GM23248 (cell line): ENCODE results near the gene AP1S3. TPM values are rescaled to one million over a fixed set of nuclear protein-coding genes. Genes with fewer than 3 reads are reported as not detected.

ENCODE experiments used
- DNase-seq: peaks from one replicate; pipeline ENCODE4 v3.0.0-alpha.2; 2015
- H2AFZ ChIP-seq: fragments of 200-600 bp; sonication (generic); 2 replicates; pipeline ENCODE4 v1.6.1; 2016; ENCODE audit warnings: antibody characterized with exemption
- H3F3A ChIP-seq: fragments of 200-600 bp; sonication (generic); 2 replicates; pipeline ENCODE4 v1.6.1; 2016; ENCODE audit warnings: mild to moderate bottlenecking, antibody characterized with exemption, mixed run types; ENCODE audit not compliant: insufficient read depth
- H3K27ac ChIP-seq: fragments of 200-600 bp; sonication (generic); 2 replicates; pipeline ENCODE4 v1.5.1; 2016; ENCODE audit warnings: mild to moderate bottlenecking
- H3K27me3 ChIP-seq: fragments of 200-600 bp; sonication (generic); replicated peaks from 2 replicates; pipeline ENCODE4 v1.6.1; 2016; ENCODE audit warnings: mild to moderate bottlenecking; ENCODE audit not compliant: insufficient read depth
- H3K36me3 ChIP-seq: fragments of 200-600 bp; sonication (generic); 2 replicates; pipeline ENCODE4 v1.6.1; 2016; ENCODE audit warnings: low read depth, mild to moderate bottlenecking
- H3K4me1 ChIP-seq: fragments of 200-600 bp; sonication (generic); 2 replicates; pipeline ENCODE4 v1.6.1; 2016; ENCODE audit warnings: mild to moderate bottlenecking; ENCODE audit not compliant: insufficient read depth
- H3K4me2 ChIP-seq: fragments of 200-600 bp; sonication (generic); one replicate; pipeline ENCODE4 v1.6.1; 2016; ENCODE audit warnings: mild to moderate bottlenecking; ENCODE audit not compliant: unreplicated experiment
- H3K4me3 ChIP-seq: fragments of 200-600 bp; sonication (generic); 2 replicates; pipeline ENCODE4 v1.5.1; 2016; ENCODE audit warnings: mild to moderate bottlenecking
- H3K79me2 ChIP-seq: fragments of 200-600 bp; sonication (generic); 2 replicates; pipeline ENCODE4 v1.6.1; 2016; ENCODE audit warnings: mild to moderate bottlenecking; ENCODE audit not compliant: insufficient read depth
- H3K9ac ChIP-seq: fragments of 200-600 bp; sonication (generic); 2 replicates; pipeline ENCODE4 v1.6.1; 2016; ENCODE audit warnings: mild to moderate bottlenecking
- H3K9me2 ChIP-seq: fragments of 200-600 bp; sonication (generic); 2 replicates; pipeline ENCODE4 v1.6.1; 2016; ENCODE audit warnings: mixed run types, mild to moderate bottlenecking, moderate library complexity; ENCODE audit not compliant: insufficient read depth
- H3K9me3 ChIP-seq: fragments of 200-600 bp; sonication (generic); one replicate; pipeline ENCODE4 v1.6.1; 2017; ENCODE audit warnings: low read depth
- H4K20me1 ChIP-seq: fragments of 200-600 bp; sonication (generic); 2 replicates; pipeline ENCODE4 v1.6.0; 2016; ENCODE audit not compliant: insufficient read depth
- EZH2 ChIP-seq: fragments of 200-600 bp; sonication (generic); IDR thresholded peaks from 2 replicates; pipeline ENCODE4 v1.6.1; 2018; ENCODE audit warnings: antibody characterized with exemption, mild to moderate bottlenecking; ENCODE audit not compliant: insufficient read depth, poor library complexity, severe bottlenecking
- EZH2phosphoT487 ChIP-seq: fragments of 200-600 bp; sonication (generic); IDR thresholded peaks from 2 replicates; pipeline ENCODE4 v1.6.1; 2018; ENCODE audit warnings: antibody characterized with exemption, moderate library complexity, mild to moderate bottlenecking, low read depth; ENCODE audit not compliant: insufficient read depth
- WGBS, 2 experiments: methylation state at CpG; one replicate each; pipeline ENCODE4 v1.1.6; 2015 to 2017; ENCODE audit warnings: low lambda C conversion rate in 2 of 2, low coverage in 1 of 2; ENCODE audit errors: missing lambda C conversion rate in 2 of 2; 5-methylcytosine and 5-hydroxymethylcytosine counted together
- in situ Hi-C: fragments of 300-500 bp; cut with MboI; formaldehyde crosslinking; loops from 2 replicates; pipeline ENCODE4 v1.15.0; 2020
- polyA plus RNA-seq: library from polyadenylated mRNA; unstranded; fragments of >200 nt; fragmentation: Nextera tagmentation; extraction: Ambion mirVana; gene quantifications from 2 replicates; pipeline ENCODE4 v1.2.1, GENCODE V29; 2016
- total RNA-seq: library from RNA; depleted of rRNA; stranded (reverse); fragments of >200 nt; shearing (Covaris generic); gene quantifications from 2 replicates; pipeline ENCODE4 v1.2.3, GENCODE V29; 2014

AP1S3 gene
- total and polyA plus RNA-seq, 2 experiments from 2014 or later: 0.43 to 2.0 TPM

- no peaks in the 10 kb centered on the region for H3F3A ChIP-seq
- no peak for DNase-seq
- H3K79me2 ChIP-seq: no peaks in the 10 kb centered on the region
- 93 to 96% methylated on average over 8 of the region's 8 CpGs for WGBS, 2 experiments
- H2AFZ ChIP-seq: no peak overlapping the region
- no peak overlapping the region for H3K9ac ChIP-seq
- H3K9me3 ChIP-seq: no peaks in the 10 kb centered on the region
- H3K4me1 ChIP-seq: peaks cover 8% of the 10 kb centered on the region; the same call in 1 of the 2 replicates
- H3K9me2 ChIP-seq: no peaks in the 10 kb centered on the region
- H3K27me3 ChIP-seq: no peaks in the 10 kb centered on the region
- no peak overlapping the region for H3K4me3 ChIP-seq
- no peak overlapping the region for H3K27ac ChIP-seq
- TF ChIP-seq EZH2: no peak
- no peak for TF ChIP-seq EZH2phosphoT487
- in situ Hi-C loops: no loop called here
- H3K36me3 ChIP-seq: no peaks in the 10 kb centered on the region
- no peaks in the 10 kb centered on the region for H4K20me1 ChIP-seq
- no peak overlapping the region for H3K4me2 ChIP-seq
Observed at GRCh38 chr2:223824301-223824700, 13.1 kb downstream of the AP1S3 start.

GRCh38 chr2:223822818-223823217, 14.6 kb downstream of the AP1S3 start:
- DNase-seq: no peak
- Histone ChIP-seq H3K4me1 (peaks cover 8% of the 10 kb centered on the region; the same call in 1 of the 2 replicates), H3K4me2 (no peak overlapping the region), H3F3A (no peaks in the 10 kb centered on the region), H3K9me3 (no peaks in the 10 kb centered on the region), H3K79me2 (no peaks in the 10 kb centered on the region), H2AFZ (no peak overlapping the region), H3K9me2 (no peaks in the 10 kb centered on the region), H3K9ac (no peak overlapping the region), H3K4me3 (no peak overlapping the region), H3K27me3 (no peaks in the 10 kb centered on the region), H3K36me3 (no peaks in the 10 kb centered on the region), H4K20me1 (no peaks in the 10 kb centered on the region), H3K27ac (no peak overlapping the region)
- in situ Hi-C loops: no loop called here
- TF ChIP-seq EZH2phosphoT487 (no peak), EZH2 (no peak)

GRCh38 chr2:223820549-223820948, 16.8 kb downstream of the AP1S3 start:
- Histone ChIP-seq H3K4me2 (no peak overlapping the region), H3F3A (no peaks in the 10 kb centered on the region), H3K4me3 (no peak overlapping the region), H4K20me1 (no peaks in the 10 kb centered on the region), H2AFZ (no peak overlapping the region), H3K27me3 (no peaks in the 10 kb centered on the region), H3K9ac (no peak overlapping the region), H3K79me2 (no peaks in the 10 kb centered on the region), H3K27ac (no peak overlapping the region), H3K36me3 (no peaks in the 10 kb centered on the region), H3K4me1 (peaks cover 7% of the 10 kb centered on the region), H3K9me2 (no peaks in the 10 kb centered on the region), H3K9me3 (no peaks in the 10 kb centered on the region)
- WGBS, 2 experiments: 77 to 90% methylated on average over 2 of the region's 2 CpGs
- no peak for TF ChIP-seq EZH2
- TF ChIP-seq EZH2phosphoT487: no peak
- DNase-seq: no peak
- in situ Hi-C loops: no loop called here

- in situ Hi-C loops: no loop called here
- TF ChIP-seq EZH2phosphoT487 (no peak), EZH2 (no peak)
- Histone ChIP-seq H4K20me1 (no peaks in the 10 kb centered on the region), H3K27me3 (no peaks in the 10 kb centered on the region), H3K4me1 (peaks cover 8% of the 10 kb centered on the region), H2AFZ (no peak overlapping the region), H3K79me2 (no peaks in the 10 kb centered on the region), H3K9ac (no peak overlapping the region), H3K9me2 (no peaks in the 10 kb centered on the region), H3K9me3 (no peaks in the 10 kb centered on the region), H3K4me2 (no peak overlapping the region), H3F3A (no peaks in the 10 kb centered on the region; the same call in 1 of the 2 replicates), H3K36me3 (no peaks in the 10 kb centered on the region), H3K4me3 (no peak overlapping the region), H3K27ac (no peak overlapping the region)
- no peak for DNase-seq
- 94% methylated on average over 3 of the region's 3 CpGs for WGBS, 2 experiments
Observed at GRCh38 chr2:223819891-223820290, 17.5 kb downstream of the AP1S3 start.

- peaks cover 11% of the 10 kb centered on the region for H3K4me1 ChIP-seq
- DNase-seq: no peak
- H3K9me2 ChIP-seq: no peaks in the 10 kb centered on the region
- in situ Hi-C loops: no loop called here
- H3K36me3 ChIP-seq: no peaks in the 10 kb centered on the region
- H3K9ac ChIP-seq: no peak overlapping the region
- 70 to 73% methylated on average over 13 of the region's 13 CpGs for WGBS, 2 experiments
- no peak overlapping the region for H3K27ac ChIP-seq
- H3K27me3 ChIP-seq: no peaks in the 10 kb centered on the region
- no peaks in the 10 kb centered on the region for H3K9me3 ChIP-seq
- H3K4me2 ChIP-seq: no peak overlapping the region
- H3K79me2 ChIP-seq: no peaks in the 10 kb centered on the region
- no peak overlapping the region for H2AFZ ChIP-seq
- TF ChIP-seq EZH2: no peak
- TF ChIP-seq EZH2phosphoT487: no peak
- no peaks in the 10 kb centered on the region for H4K20me1 ChIP-seq
- no peak overlapping the region for H3K4me3 ChIP-seq
- H3F3A ChIP-seq: no peaks in the 10 kb centered on the region; the same call in 1 of the 2 replicates
Observed at GRCh38 chr2:223815884-223816570, 21.4 kb downstream of the AP1S3 start.
